HG03571 (cell line): Measurements from ENCODE around the gene ZNF670.
"Not testable (repeated sequence)": the region's sequence is repeated elsewhere in the genome, so short reads cannot be mapped to it uniquely, and the experiment has no call there.

ENCODE experiments used
- ATAC-seq: cut with Tn5 transposase; IDR thresholded peaks from one replicate; pipeline ENCODE4 v1.9.1; 2021; ENCODE audit not compliant: unreplicated experiment

The ZNF670 gene

GRCh38 chr1:247078258-247079140 is at the start of gene ZNF670:
Gene ZNF670, minus strand, starts transcription at chr1:247078811. Its CDS starts 215 bp downstream, at chr1:247078596.
- ATAC-seq: peak; percentile 99

- ATAC-seq: not testable (repeated sequence)
Measured at GRCh38 chr1:247127519-247128282, 49.1 kb upstream of the ZNF670 start.

GRCh38 chr1:247126601-247127000 is 48.0 kb upstream of the ZNF670 start:
- ATAC-seq: peak; percentile 58

GRCh38 chr1:247126166-247126565 is 47.6 kb upstream of the ZNF670 start:
- peak; percentile 97 for ATAC-seq

GRCh38 chr1:247121382-247121781 is 42.8 kb upstream of the ZNF670 start:
- ATAC-seq: no peak

- ATAC-seq: not testable (repeated sequence)
Measured at GRCh38 chr1:247120408-247120668, 41.7 kb upstream of the ZNF670 start.

GRCh38 chr1:247119600-247120407 is 41.2 kb upstream of the ZNF670 start:
- no peak for ATAC-seq

GRCh38 chr1:247118946-247119446 is 40.4 kb upstream of the ZNF670 start:
- ATAC-seq: no peak

GRCh38 chr1:247115545-247115944 is 36.9 kb upstream of the ZNF670 start:
- ATAC-seq: no peak

GRCh38 chr1:247115141-247115510 is 36.5 kb upstream of the ZNF670 start:
- ATAC-seq: no peak

GRCh38 chr1:247114351-247115140 is 35.9 kb upstream of the ZNF670 start:
- no peak for ATAC-seq

GRCh38 chr1:247113733-247114271 is 35.2 kb upstream of the ZNF670 start:
- no peak for ATAC-seq

- ATAC-seq: no peak
Measured at GRCh38 chr1:247113094-247113497, 34.5 kb upstream of the ZNF670 start.

GRCh38 chr1:247112479-247112781 is 33.8 kb upstream of the ZNF670 start:
- ATAC-seq: no peak

- no peak for ATAC-seq
Measured at GRCh38 chr1:247111700-247112478, 33.3 kb upstream of the ZNF670 start.

GRCh38 chr1:247111259-247111699 is 32.7 kb upstream of the ZNF670 start:
- no peak for ATAC-seq

GRCh38 chr1:247110627-247111258 is 32.1 kb upstream of the ZNF670 start:
- no peak for ATAC-seq

- no peak for ATAC-seq
Measured at GRCh38 chr1:247107694-247108093, 29.1 kb upstream of the ZNF670 start.

- ATAC-seq: no peak
Measured at GRCh38 chr1:247105966-247106365, 27.4 kb upstream of the ZNF670 start.
